Lung (tissue), 12 donors: ENCODE results near the gene PLEKHA6. TPM values are rescaled to one million over a fixed set of nuclear protein-coding genes. Genes with fewer than 3 reads are reported as not detected.

ENCODE experiments used
- ATAC-seq: fragments of 200-7000 bp; cut with Tn5 transposase; one replicate; pipeline ENCODE4 v1.9.1; 2020; ENCODE audit warnings: moderate number of reproducible peaks; ENCODE audit not compliant: insufficient read depth, low FRiP score
- DNase-seq, 3 donors: peaks; one replicate each; pipeline ENCODE4 v3.0.0-alpha.2; 2013 to 2017
- H3K27ac ChIP-seq, 2 donors: one replicate each; pipeline ENCODE4 v1.5.1; 2013; ENCODE audit warnings: mild to moderate bottlenecking in 2 of 2, moderate library complexity in 2 of 2, control low read depth in 1 of 2, inconsistent platforms in 1 of 2, low read depth in 1 of 2, low read length in 1 of 2
- H3K27me3 ChIP-seq, 3 donors: one replicate each; pipeline ENCODE4 v1.5.1; 2013; ENCODE audit warnings: low read length in 2 of 3; ENCODE audit not compliant: control insufficient read depth in 3 of 3, insufficient read depth in 3 of 3
- H3K36me3 ChIP-seq, 4 donors: one replicate each; pipeline ENCODE4 v1.5.1; 2013; ENCODE audit warnings: low read length in 4 of 4, mild to moderate bottlenecking in 1 of 4, moderate library complexity in 1 of 4; ENCODE audit not compliant: control insufficient read depth in 4 of 4, insufficient read depth in 4 of 4
- H3K4me1 ChIP-seq, 5 donors: one replicate each; pipeline ENCODE4 v1.5.1; 2013; ENCODE audit warnings: low read length in 5 of 5, mild to moderate bottlenecking in 2 of 5, moderate library complexity in 1 of 5; ENCODE audit not compliant: control insufficient read depth in 5 of 5, insufficient read depth in 5 of 5
- H3K4me3 ChIP-seq: one replicate; pipeline ENCODE4 v1.5.1; 2013; ENCODE audit warnings: mild to moderate bottlenecking, control low read depth, moderate library complexity
- H3K9ac ChIP-seq, 2 donors: one replicate each; pipeline ENCODE4 v1.5.1; 2013; ENCODE audit warnings: low read length in 2 of 2, control low read depth in 1 of 2; ENCODE audit not compliant: insufficient read depth in 1 of 2
- H3K9me3 ChIP-seq, 4 donors: one replicate each; pipeline ENCODE4 v1.5.1; 2013; ENCODE audit warnings: low read length in 3 of 4, mild to moderate bottlenecking in 1 of 4, moderate library complexity in 1 of 4; ENCODE audit not compliant: control insufficient read depth in 4 of 4, insufficient read depth in 3 of 4
- CTCF ChIP-seq: IDR thresholded peaks from 2 replicates; pipeline ENCODE4 v1.5.1; 2012; ENCODE audit warnings: mild to moderate bottlenecking; ENCODE audit errors: control extremely low read depth, extremely low read depth
- WGBS, 2 donors: extraction: QIAGEN DNeasy Blood & Tissue Kit; methylation state at CpG; one replicate each; pipeline ENCODE4 v1.1.7; 2013; 5-methylcytosine and 5-hydroxymethylcytosine counted together
- polyA plus RNA-seq, 2 donors: library from polyadenylated mRNA; stranded (reverse); fragments of 200-250 nt; gene quantifications; one replicate each; pipeline ENCODE4 v1.2.1, GENCODE V29; 2013
- total RNA-seq, 2 donors: library from RNA; depleted of rRNA in 1 of 2; stranded (reverse); fragments of >200 nt in 1 of 2; gene quantifications; one replicate each; pipeline ENCODE4 v1.2.1, GENCODE V29; 2014 to 2021
- donor health status: control.
- donor health status: control.
- donor health status: Bipolar disorder and iron deficiency.
- donor health status: healthy.
- donor health status: DM: yes; HTN: yes; CAD: no.

The PLEKHA6 gene
- total and polyA plus RNA-seq, 4 donors = 0.88 to 10.5 (median 3.3) TPM

- Histone ChIP-seq H3K4me1 (no peaks in the 10 kb centered on the region), H3K36me3 (peaks cover 0 to 3% (median 0%) of the 10 kb centered on the region in 4 donors), H3K9me3 (no peaks in the 10 kb centered on the region), H3K9ac (no peak overlapping the region), H3K27me3 (no peaks in the 10 kb centered on the region), H3K27ac (no peak overlapping the region), H3K4me3 (no peak overlapping the region)
- DNase-seq (no peak), ATAC-seq (no peak)
- TF ChIP-seq CTCF = no peak
- 75 to 85% methylated on average over 5 of the region's 5 CpGs for WGBS, 2 donors
These were observed 103.8 kb downstream of the PLEKHA6 start for GRCh38 chr1:204255966-204256365.

- no peak for TF ChIP-seq CTCF
- Histone ChIP-seq H3K4me3 (no peak overlapping the region), H3K36me3 (peaks cover 0 to 3% (median 0%) of the 10 kb centered on the region in 4 donors), H3K27ac (no peak overlapping the region), H3K9me3 (no peaks in the 10 kb centered on the region), H3K4me1 (no peaks in the 10 kb centered on the region), H3K27me3 (no peaks in the 10 kb centered on the region), H3K9ac (no peak overlapping the region)
- 77 to 78% methylated on average over 5 of the region's 5 CpGs for WGBS, 2 donors
- DNase-seq (no peak), ATAC-seq (no peak)
These were observed 104.5 kb downstream of the PLEKHA6 start for GRCh38 chr1:204255225-204255624.

- Histone ChIP-seq H3K36me3 (peaks cover 0 to 3% (median 0%) of the 10 kb centered on the region in 4 donors), H3K9me3 (no peaks in the 10 kb centered on the region), H3K27ac (no peak overlapping the region), H3K9ac (peak overlapping the region in 1 of 2 donors; percentile 30), H3K27me3 (no peaks in the 10 kb centered on the region), H3K4me3 (no peak overlapping the region), H3K4me1 (no peaks in the 10 kb centered on the region)
- ATAC-seq (peak; percentile 35), DNase-seq (peak in 2 of 3 donors; percentile 23 to 53)
- 55 to 65% methylated on average over 7 of the region's 7 CpGs for WGBS, 2 donors
- no peak for TF ChIP-seq CTCF
These were observed 105.6 kb downstream of the PLEKHA6 start for GRCh38 chr1:204254031-204254661.
